ENCODE measurements around the gene TNNI2. TPM values are rescaled to one million over a fixed set of nuclear protein-coding genes. Genes with fewer than 3 reads are reported as not detected.

TNNI2 gene
- total and polyA plus RNA-seq, 2 experiments from 2014 or later = 0.73 to 5.5 TPM

DNA sequence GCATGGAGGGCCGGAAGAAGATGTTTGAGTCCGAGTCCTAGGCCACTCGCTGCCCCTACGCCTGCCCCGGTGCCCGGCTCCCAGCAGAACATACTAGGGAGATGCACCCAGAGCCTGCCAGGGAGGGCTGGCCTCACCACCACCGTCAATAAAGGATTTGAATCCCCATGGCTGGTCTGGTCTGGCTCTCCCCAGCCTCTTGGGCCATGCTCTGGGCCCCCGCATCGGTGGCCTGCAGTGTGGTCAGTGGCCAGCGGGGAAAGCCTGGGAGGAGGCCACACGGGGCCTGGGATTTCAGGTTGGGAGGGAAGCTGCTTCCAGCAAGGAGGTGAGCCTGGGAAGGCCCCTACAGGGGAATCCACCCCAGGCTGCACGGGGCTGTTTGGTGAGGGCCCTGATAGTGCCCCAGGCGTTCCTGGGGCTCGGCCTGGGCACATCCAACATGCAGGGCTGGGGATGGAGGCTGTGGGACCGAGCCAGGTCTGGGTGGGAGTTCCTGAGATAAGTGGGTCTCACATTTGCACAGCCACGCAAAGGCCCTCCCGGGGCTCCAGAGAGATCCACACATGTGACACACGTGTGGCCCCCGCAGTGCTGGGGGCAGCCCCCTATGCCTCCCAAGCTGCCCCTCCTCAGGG lies 2.8 kb downstream of the TNNI2 start:
- Histone ChIP-seq H3K9me3 (ENCODE audit: low read depth) (no peaks in the 10 kb centered on the region), H2AFZ (no peak overlapping the region), H3K4me1 (ENCODE audit: insufficient read depth) (peaks cover 26% of the 10 kb centered on the region), H3K27me3 (no peaks in the 10 kb centered on the region), H3K27ac (no peak overlapping the region), H3K9me2 (replicated peaks; ENCODE audit: insufficient read depth) (no peaks in the 10 kb centered on the region), H3K4me3 (no peak overlapping the region), H3K36me3 (replicated peaks; ENCODE audit: insufficient read depth, low read depth) (no peaks in the 10 kb centered on the region), H3K4me2 (no peak overlapping the region), H3K79me2 (no peaks in the 10 kb centered on the region), H4K20me1 (ENCODE audit: insufficient read depth, poor library complexity, severe bottlenecking) (no peaks in the 10 kb centered on the region)
- WGBS (ENCODE audit: low lambda C conversion rate, missing lambda C conversion rate) = 91% methylated on average over 19 of the region's 19 CpGs
- TF ChIP-seq, protein P1, sequence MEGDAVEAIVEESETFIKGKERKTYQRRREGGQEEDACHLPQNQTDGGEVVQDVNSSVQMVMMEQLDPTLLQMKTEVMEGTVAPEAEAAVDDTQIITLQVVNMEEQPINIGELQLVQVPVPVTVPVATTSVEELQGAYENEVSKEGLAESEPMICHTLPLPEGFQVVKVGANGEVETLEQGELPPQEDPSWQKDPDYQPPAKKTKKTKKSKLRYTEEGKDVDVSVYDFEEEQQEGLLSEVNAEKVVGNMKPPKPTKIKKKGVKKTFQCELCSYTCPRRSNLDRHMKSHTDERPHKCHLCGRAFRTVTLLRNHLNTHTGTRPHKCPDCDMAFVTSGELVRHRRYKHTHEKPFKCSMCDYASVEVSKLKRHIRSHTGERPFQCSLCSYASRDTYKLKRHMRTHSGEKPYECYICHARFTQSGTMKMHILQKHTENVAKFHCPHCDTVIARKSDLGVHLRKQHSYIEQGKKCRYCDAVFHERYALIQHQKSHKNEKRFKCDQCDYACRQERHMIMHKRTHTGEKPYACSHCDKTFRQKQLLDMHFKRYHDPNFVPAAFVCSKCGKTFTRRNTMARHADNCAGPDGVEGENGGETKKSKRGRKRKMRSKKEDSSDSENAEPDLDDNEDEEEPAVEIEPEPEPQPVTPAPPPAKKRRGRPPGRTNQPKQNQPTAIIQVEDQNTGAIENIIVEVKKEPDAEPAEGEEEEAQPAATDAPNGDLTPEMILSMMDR (IDR thresholded peaks at IDR 0.05; ENCODE audit: poor library complexity) = no peak
- no peak for TF ChIP-seq EZH2 (IDR thresholded peaks at IDR 0.05; ENCODE audit: borderline replicate concordance)
- TF ChIP-seq EZH2phosphoT487 (IDR thresholded peaks at IDR 0.05; ENCODE audit: low read depth, severe bottlenecking, unreplicated experiment) = no peak
- no peak for DNase-seq (ENCODE audit: low spot score)

DNA sequence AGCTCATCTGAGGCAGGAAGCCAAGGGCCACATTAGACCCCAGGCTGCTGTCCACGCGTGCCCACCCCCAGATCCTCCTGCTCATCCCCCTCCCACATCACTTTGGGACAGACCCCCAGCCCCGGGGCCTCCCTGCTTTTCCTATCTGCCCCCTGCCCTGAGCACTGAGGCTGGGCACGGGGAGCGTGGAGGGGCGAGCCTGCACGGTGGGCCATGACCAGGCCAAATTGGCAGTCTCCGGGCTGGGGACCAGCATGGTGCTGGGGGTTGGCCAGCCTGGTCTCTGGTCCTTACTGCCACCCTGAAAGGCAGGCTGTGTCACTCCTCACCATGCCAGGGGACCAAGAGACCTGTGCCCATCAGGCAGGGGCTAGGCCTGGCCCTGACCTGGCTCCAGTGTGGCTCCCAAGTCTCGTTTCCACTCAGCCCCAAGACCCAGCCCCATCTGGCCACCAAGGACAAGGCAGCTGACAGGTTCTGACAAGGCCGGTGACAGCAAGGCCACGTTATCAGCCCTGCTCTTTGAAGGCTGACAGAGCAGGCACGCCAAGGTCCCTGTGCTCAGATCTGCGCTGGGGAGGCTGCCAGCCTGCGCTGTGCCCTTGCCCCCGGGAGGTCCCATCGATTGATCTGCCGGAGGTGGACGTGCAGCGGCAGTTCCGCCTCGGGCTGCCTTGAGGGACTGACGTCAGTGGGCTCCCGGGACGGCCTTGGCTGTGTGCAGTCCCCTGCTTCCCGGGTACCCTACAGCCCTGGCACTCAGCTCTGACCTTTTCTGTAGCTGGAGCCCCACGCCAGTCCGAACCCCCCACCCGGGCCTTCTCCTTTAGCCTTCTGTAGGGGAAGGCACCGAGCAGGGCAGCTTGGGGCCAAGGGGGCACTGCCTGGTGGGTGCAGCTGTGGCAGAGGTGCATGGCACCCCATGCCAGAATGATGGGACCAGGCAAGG lies 3.6 kb downstream of the TNNI2 start:
- H3K4me3 ChIP-seq = no peak overlapping the region
- 90% methylated on average over 28 of the region's 29 CpGs for WGBS (ENCODE audit: low lambda C conversion rate, missing lambda C conversion rate)
- H2AFZ ChIP-seq = no peak overlapping the region
- TF ChIP-seq, protein P1 (IDR thresholded peaks at IDR 0.05; ENCODE audit: poor library complexity) = no peak
- TF ChIP-seq EZH2phosphoT487 (IDR thresholded peaks at IDR 0.05; ENCODE audit: low read depth, severe bottlenecking, unreplicated experiment) (no peak), EZH2 (IDR thresholded peaks at IDR 0.05; ENCODE audit: borderline replicate concordance) (no peak)
- no peaks in the 10 kb centered on the region for H4K20me1 ChIP-seq (ENCODE audit: insufficient read depth, poor library complexity, severe bottlenecking)
- no peaks in the 10 kb centered on the region for H3K36me3 ChIP-seq (replicated peaks; ENCODE audit: insufficient read depth, low read depth)
- DNase-seq (ENCODE audit: low spot score) = no peak
- no peaks in the 10 kb centered on the region for H3K27me3 ChIP-seq
- H3K4me1 ChIP-seq (ENCODE audit: insufficient read depth) = peaks cover 24% of the 10 kb centered on the region
- no peaks in the 10 kb centered on the region for H3K79me2 ChIP-seq
- no peak overlapping the region for H3K4me2 ChIP-seq
- H3K9me2 ChIP-seq (replicated peaks; ENCODE audit: insufficient read depth) = no peaks in the 10 kb centered on the region
- no peaks in the 10 kb centered on the region for H3K9me3 ChIP-seq (ENCODE audit: low read depth)
- H3K27ac ChIP-seq = no peak overlapping the region

- no peaks in the 10 kb centered on the region for H3K79me2 ChIP-seq
- no peak overlapping the region for H3K4me2 ChIP-seq
- no peak overlapping the region for H3K4me3 ChIP-seq
- no peaks in the 10 kb centered on the region for H3K9me2 ChIP-seq (replicated peaks; ENCODE audit: insufficient read depth)
- no peak overlapping the region for H2AFZ ChIP-seq
- no peak overlapping the region for H3K27ac ChIP-seq
- TF ChIP-seq, protein P1 (IDR thresholded peaks at IDR 0.05; ENCODE audit: poor library complexity) = no peak
- TF ChIP-seq EZH2phosphoT487 (IDR thresholded peaks at IDR 0.05; ENCODE audit: low read depth, severe bottlenecking, unreplicated experiment) = no peak
- TF ChIP-seq EZH2 (IDR thresholded peaks at IDR 0.05; ENCODE audit: borderline replicate concordance) = no peak
- H3K9me3 ChIP-seq (ENCODE audit: low read depth) = no peaks in the 10 kb centered on the region
- no peaks in the 10 kb centered on the region for H3K36me3 ChIP-seq (replicated peaks; ENCODE audit: insufficient read depth, low read depth)
- no peaks in the 10 kb centered on the region for H4K20me1 ChIP-seq (ENCODE audit: insufficient read depth, poor library complexity, severe bottlenecking)
- H3K27me3 ChIP-seq = no peaks in the 10 kb centered on the region
- H3K4me1 ChIP-seq (ENCODE audit: insufficient read depth) = peaks cover 19% of the 10 kb centered on the region
- WGBS (ENCODE audit: low lambda C conversion rate, missing lambda C conversion rate) = 84% methylated on average over 10 of the region's 11 CpGs
- DNase-seq (ENCODE audit: low spot score) = no peak
These were observed 4.3 kb downstream of the TNNI2 start for GRCh38 chr11:1843098-1843473.

All from hepatocyte (in vitro differentiated cells).